Measurements from ENCODE around the gene NOP53. TPM values are rescaled to one million over a fixed set of nuclear protein-coding genes. Genes with fewer than 3 reads are reported as not detected.

The NOP53 gene
- polyA plus RNA-seq, 1 donor from 2014 or later: 87.0 TPM

DNA sequence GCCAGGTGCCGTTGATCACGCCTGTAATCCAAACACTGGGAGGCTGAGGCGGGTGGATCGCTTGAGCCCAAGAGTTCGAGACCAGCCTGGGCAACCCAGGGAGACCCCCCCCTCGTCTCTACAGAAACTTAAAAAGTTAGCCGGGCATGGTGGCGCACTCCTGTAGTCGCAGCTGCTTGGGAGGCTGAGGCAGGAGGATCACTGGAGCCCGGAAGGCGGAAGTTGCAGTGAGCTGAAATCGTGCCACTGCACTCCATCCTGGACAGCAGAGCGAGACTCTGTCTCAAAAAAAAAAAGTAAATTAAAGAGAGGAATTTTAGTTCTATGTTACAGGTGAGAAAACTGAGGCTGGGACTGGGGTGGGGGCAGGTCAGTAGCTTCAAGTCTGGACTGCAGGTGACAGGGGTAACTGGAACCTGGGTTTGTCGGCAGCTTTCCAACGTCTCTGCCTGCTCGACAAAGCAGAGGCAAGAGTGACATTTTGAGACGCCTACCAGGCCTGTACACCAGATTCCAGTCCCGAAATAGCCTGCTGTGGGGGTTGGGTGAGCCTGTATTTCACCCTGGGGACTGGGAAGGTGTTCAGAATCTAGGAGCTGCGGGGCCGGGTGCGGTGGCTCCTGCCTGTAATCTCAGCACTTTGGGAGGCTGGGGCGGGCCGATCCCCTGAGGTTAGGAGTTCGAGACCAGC, 34.3 kb downstream of the NOP53 start:
- TF ChIP-seq TAF1 (IDR thresholded peaks at IDR 0.05; ENCODE audit: low read depth): no peak
- TF ChIP-seq RAD21 (conservative IDR thresholded peaks at IDR 0.05): no peak
- no peak for TF ChIP-seq EP300 (conservative IDR thresholded peaks at IDR 0.05; ENCODE audit: poor library complexity, severe bottlenecking)
- TF ChIP-seq SMC3 (conservative IDR thresholded peaks at IDR 0.05; ENCODE audit: poor library complexity): no peak
- TF ChIP-seq, protein P1, sequence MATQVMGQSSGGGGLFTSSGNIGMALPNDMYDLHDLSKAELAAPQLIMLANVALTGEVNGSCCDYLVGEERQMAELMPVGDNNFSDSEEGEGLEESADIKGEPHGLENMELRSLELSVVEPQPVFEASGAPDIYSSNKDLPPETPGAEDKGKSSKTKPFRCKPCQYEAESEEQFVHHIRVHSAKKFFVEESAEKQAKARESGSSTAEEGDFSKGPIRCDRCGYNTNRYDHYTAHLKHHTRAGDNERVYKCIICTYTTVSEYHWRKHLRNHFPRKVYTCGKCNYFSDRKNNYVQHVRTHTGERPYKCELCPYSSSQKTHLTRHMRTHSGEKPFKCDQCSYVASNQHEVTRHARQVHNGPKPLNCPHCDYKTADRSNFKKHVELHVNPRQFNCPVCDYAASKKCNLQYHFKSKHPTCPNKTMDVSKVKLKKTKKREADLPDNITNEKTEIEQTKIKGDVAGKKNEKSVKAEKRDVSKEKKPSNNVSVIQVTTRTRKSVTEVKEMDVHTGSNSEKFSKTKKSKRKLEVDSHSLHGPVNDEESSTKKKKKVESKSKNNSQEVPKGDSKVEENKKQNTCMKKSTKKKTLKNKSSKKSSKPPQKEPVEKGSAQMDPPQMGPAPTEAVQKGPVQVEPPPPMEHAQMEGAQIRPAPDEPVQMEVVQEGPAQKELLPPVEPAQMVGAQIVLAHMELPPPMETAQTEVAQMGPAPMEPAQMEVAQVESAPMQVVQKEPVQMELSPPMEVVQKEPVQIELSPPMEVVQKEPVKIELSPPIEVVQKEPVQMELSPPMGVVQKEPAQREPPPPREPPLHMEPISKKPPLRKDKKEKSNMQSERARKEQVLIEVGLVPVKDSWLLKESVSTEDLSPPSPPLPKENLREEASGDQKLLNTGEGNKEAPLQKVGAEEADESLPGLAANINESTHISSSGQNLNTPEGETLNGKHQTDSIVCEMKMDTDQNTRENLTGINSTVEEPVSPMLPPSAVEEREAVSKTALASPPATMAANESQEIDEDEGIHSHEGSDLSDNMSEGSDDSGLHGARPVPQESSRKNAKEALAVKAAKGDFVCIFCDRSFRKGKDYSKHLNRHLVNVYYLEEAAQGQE (IDR thresholded peaks at IDR 0.05; ENCODE audit: borderline replicate concordance): no peak
- no peak for TF ChIP-seq CTCF (IDR thresholded peaks at IDR 0.05; ENCODE audit: poor library complexity, severe bottlenecking)
- no peak for TF ChIP-seq POLR2AphosphoS5 (IDR thresholded peaks at IDR 0.05)
- no peak for TF ChIP-seq EZH2 (IDR thresholded peaks at IDR 0.05; ENCODE audit: borderline replicate concordance, insufficient read depth, low read length, poor library complexity, severe bottlenecking)
- no peak for TF ChIP-seq MXI1 (conservative IDR thresholded peaks at IDR 0.05; ENCODE audit: poor library complexity, severe bottlenecking)
- Histone ChIP-seq H3K9me3 (ENCODE audit: low read length) (no peaks in the 10 kb centered on the region), H2AFZ (ENCODE audit: low read depth, low read length) (no peak overlapping the region), H3K27me3 (ENCODE audit: insufficient read depth, low read depth, low read length) (no peaks in the 10 kb centered on the region), H3K27ac (ENCODE audit: low read length) (no peak overlapping the region), H3K9me2 (ENCODE audit: insufficient read depth, low read length) (no peaks in the 10 kb centered on the region), H3K79me2 (replicated peaks; ENCODE audit: insufficient read depth, low read length) (peaks cover 14% of the 10 kb centered on the region), H4K20me1 (ENCODE audit: insufficient read depth) (no peaks in the 10 kb centered on the region), H3K4me3 (ENCODE audit: low read length) (peak overlapping the region; percentile 97), H3K4me2 (ENCODE audit: low read length) (peak overlapping the region; percentile 83), H3F3A (ENCODE audit: insufficient read depth, low read length, poor library complexity, severe bottlenecking) (no peaks in the 10 kb centered on the region), H3K9ac (ENCODE audit: low read length) (peak overlapping the region; percentile 87), H3K36me3 (ENCODE audit: insufficient read depth, low read length) (no peaks in the 10 kb centered on the region)

GRCh38 chr19:47780215-47780551, 34.8 kb downstream of the NOP53 start:
- Histone ChIP-seq H3K4me2 (ENCODE audit: low read length) (no peak overlapping the region), H3F3A (ENCODE audit: insufficient read depth, low read length, poor library complexity, severe bottlenecking) (no peaks in the 10 kb centered on the region), H3K4me3 (ENCODE audit: low read length) (peak overlapping the region; percentile 97), H3K27ac (ENCODE audit: low read length) (no peak overlapping the region), H3K9me3 (ENCODE audit: low read length) (no peaks in the 10 kb centered on the region), H3K9me2 (ENCODE audit: insufficient read depth, low read length) (no peaks in the 10 kb centered on the region), H3K27me3 (ENCODE audit: insufficient read depth, low read depth, low read length) (no peaks in the 10 kb centered on the region), H2AFZ (ENCODE audit: low read depth, low read length) (no peak overlapping the region), H3K36me3 (ENCODE audit: insufficient read depth, low read length) (no peaks in the 10 kb centered on the region), H3K79me2 (replicated peaks; ENCODE audit: insufficient read depth, low read length) (peaks cover 14% of the 10 kb centered on the region), H3K9ac (ENCODE audit: low read length) (no peak overlapping the region), H4K20me1 (ENCODE audit: insufficient read depth) (no peaks in the 10 kb centered on the region)
- TF ChIP-seq EZH2 (IDR thresholded peaks at IDR 0.05; ENCODE audit: borderline replicate concordance, insufficient read depth, low read length, poor library complexity, severe bottlenecking) (no peak), MXI1 (conservative IDR thresholded peaks at IDR 0.05; ENCODE audit: poor library complexity, severe bottlenecking) (no peak), POLR2AphosphoS5 (IDR thresholded peaks at IDR 0.05) (no peak), CTCF (IDR thresholded peaks at IDR 0.05; ENCODE audit: poor library complexity, severe bottlenecking) (no peak), EP300 (conservative IDR thresholded peaks at IDR 0.05; ENCODE audit: poor library complexity, severe bottlenecking) (no peak), SMC3 (conservative IDR thresholded peaks at IDR 0.05; ENCODE audit: poor library complexity) (no peak), RAD21 (conservative IDR thresholded peaks at IDR 0.05) (no peak), TAF1 (IDR thresholded peaks at IDR 0.05; ENCODE audit: low read depth) (no peak)
- TF ChIP-seq, protein P1 (IDR thresholded peaks at IDR 0.05; ENCODE audit: borderline replicate concordance): no peak
